HEK293 (cell line): Measurements from ENCODE around the gene CAPN1.
A peak's percentile ranks its signal among the peaks of the same experiment; 100 is the strongest.

ENCODE experiments used
- CTCF ChIA-PET: fragments of 350-600 bp; formaldehyde crosslinking; extraction: SDS; loops from one replicate; lab custom pipeline; 2021; ENCODE audit warnings: antibody characterized with exemption; lab: Yijun Ruan, JAX
- POLR2A ChIA-PET: fragments of 300-600 bp; formaldehyde crosslinking; extraction: SDS; loops from one replicate; lab custom pipeline; 2020; ENCODE audit warnings: antibody characterized with exemption, inconsistent platforms; lab: Yijun Ruan, JAX
- H3K27ac ChIP-seq: fragments of 200-500 bp; sonication (Bioruptor generic); 2 replicates; pipeline ENCODE4 v1.5.1; 2014; ENCODE audit warnings: low read depth, low read length, control low read depth, inconsistent platforms; ENCODE audit errors: extremely low read depth
- H3K36me3 ChIP-seq, 2 experiments: fragments of 200-500 bp in 1 of 2; sonication (Bioruptor generic) in 1 of 2; 1 replicate in 1 of 2; 2 replicates in 1 of 2; pipeline ENCODE4 v1.5.1; 2014 to 2017; ENCODE audit warnings: inconsistent platforms in 2 of 2, low read length in 2 of 2; ENCODE audit not compliant: control insufficient read depth in 2 of 2, insufficient read depth in 1 of 2
- H3K4me1 ChIP-seq: fragments of 200-500 bp; sonication (Bioruptor generic); 2 replicates; pipeline ENCODE4 v1.5.1; 2014; ENCODE audit warnings: mild to moderate bottlenecking, low read length, inconsistent platforms; ENCODE audit not compliant: control insufficient read depth, insufficient read depth
- H3K4me3 ChIP-seq: 2 replicates; pipeline ENCODE4 v1.5.1; 2011; ENCODE audit warnings: low read depth, mild to moderate bottlenecking, control low read depth, low read length, moderate library complexity
- H3K9me3 ChIP-seq: fragments of 200-500 bp; sonication (Bioruptor generic); 2 replicates; pipeline ENCODE4 v1.5.1; 2014; ENCODE audit warnings: low read depth, low read length, inconsistent platforms; ENCODE audit not compliant: control insufficient read depth, insufficient read depth
- ZNF211 ChIP-seq: fragments of 450-650 bp; formaldehyde crosslinking; IDR thresholded peaks from 2 replicates; pipeline ENCODE4 v1.5.1; 2016; ENCODE audit warnings: low read depth, missing biosample characterization, missing genetic modification characterization
- ZNF366 ChIP-seq: fragments of 450-650 bp; formaldehyde crosslinking; conservative IDR thresholded peaks from 2 replicates; pipeline ENCODE4 v1.5.1; 2016; ENCODE audit warnings: missing biosample characterization, missing genetic modification characterization
- ZNF560 ChIP-seq: fragments of 450-650 bp; formaldehyde crosslinking; IDR thresholded peaks from 2 replicates; pipeline ENCODE4 v1.5.1; 2017; ENCODE audit warnings: missing biosample characterization, missing genetic modification characterization, borderline replicate concordance
- TF ChIP-seq, protein P1 (sequence below): fragments of 450-650 bp; formaldehyde crosslinking; IDR thresholded peaks from 2 replicates; pipeline ENCODE4 v1.5.1; 2016; ENCODE audit warnings: missing biosample characterization, missing genetic modification characterization, borderline replicate concordance
- TF ChIP-seq, protein P2 (sequence below): fragments of 450-650 bp; formaldehyde crosslinking; IDR thresholded peaks from 2 replicates; pipeline ENCODE4 v1.5.1; 2016; ENCODE audit warnings: missing biosample characterization, missing genetic modification characterization

CAPN1 gene

DNA sequence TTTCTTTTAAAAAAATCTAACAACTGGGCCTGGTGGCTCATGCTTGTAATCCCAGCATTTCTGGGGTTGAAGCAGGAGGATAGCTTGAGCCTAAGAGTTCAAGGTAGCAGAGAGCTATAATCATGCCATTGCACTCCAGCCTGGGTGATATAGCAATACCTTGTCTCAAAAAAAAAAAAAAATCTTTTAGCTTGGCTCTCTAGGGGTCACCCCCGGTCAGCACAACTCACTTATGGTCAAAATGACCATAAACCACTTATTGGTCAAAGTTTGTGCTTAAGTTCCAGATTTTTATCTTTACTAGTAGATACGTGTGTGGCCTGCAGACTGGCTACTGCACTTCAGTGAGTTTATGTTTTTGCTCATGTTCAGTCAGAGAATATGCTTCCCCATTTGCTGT is 18.0 kb upstream of the CAPN1 start:
- TF ChIP-seq, protein P1, sequence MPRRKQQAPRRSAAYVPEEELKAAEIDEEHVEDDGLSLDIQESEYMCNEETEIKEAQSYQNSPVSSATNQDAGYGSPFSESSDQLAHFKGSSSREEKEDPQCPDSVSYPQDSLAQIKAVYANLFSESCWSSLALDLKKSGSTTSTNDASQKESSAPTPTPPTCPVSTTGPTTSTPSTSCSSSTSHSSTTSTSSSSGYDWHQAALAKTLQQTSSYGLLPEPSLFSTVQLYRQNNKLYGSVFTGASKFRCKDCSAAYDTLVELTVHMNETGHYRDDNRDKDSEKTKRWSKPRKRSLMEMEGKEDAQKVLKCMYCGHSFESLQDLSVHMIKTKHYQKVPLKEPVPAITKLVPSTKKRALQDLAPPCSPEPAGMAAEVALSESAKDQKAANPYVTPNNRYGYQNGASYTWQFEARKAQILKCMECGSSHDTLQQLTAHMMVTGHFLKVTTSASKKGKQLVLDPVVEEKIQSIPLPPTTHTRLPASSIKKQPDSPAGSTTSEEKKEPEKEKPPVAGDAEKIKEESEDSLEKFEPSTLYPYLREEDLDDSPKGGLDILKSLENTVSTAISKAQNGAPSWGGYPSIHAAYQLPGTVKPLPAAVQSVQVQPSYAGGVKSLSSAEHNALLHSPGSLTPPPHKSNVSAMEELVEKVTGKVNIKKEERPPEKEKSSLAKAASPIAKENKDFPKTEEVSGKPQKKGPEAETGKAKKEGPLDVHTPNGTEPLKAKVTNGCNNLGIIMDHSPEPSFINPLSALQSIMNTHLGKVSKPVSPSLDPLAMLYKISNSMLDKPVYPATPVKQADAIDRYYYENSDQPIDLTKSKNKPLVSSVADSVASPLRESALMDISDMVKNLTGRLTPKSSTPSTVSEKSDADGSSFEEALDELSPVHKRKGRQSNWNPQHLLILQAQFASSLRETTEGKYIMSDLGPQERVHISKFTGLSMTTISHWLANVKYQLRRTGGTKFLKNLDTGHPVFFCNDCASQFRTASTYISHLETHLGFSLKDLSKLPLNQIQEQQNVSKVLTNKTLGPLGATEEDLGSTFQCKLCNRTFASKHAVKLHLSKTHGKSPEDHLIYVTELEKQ (tag by site-specific recombination): no peak
- Histone ChIP-seq H3K4me3 (no peak overlapping the region), H3K4me1 (no peaks in the 10 kb centered on the region), H3K9me3 (no peaks in the 10 kb centered on the region), H3K36me3 (no peaks in the 10 kb centered on the region), H3K27ac (no peak overlapping the region)
- POLR2A ChIA-PET: interaction anchor here (1.3 kb wide), 1 partner anchor 29 kb away, joined by 3 read pairs; no protein-coding TSS in a partner anchor
- CTCF ChIA-PET: interaction anchor here (0.7 kb wide), 1 partner anchor 27 kb away, joined by 3 read pairs; no protein-coding TSS in a partner anchor

DNA sequence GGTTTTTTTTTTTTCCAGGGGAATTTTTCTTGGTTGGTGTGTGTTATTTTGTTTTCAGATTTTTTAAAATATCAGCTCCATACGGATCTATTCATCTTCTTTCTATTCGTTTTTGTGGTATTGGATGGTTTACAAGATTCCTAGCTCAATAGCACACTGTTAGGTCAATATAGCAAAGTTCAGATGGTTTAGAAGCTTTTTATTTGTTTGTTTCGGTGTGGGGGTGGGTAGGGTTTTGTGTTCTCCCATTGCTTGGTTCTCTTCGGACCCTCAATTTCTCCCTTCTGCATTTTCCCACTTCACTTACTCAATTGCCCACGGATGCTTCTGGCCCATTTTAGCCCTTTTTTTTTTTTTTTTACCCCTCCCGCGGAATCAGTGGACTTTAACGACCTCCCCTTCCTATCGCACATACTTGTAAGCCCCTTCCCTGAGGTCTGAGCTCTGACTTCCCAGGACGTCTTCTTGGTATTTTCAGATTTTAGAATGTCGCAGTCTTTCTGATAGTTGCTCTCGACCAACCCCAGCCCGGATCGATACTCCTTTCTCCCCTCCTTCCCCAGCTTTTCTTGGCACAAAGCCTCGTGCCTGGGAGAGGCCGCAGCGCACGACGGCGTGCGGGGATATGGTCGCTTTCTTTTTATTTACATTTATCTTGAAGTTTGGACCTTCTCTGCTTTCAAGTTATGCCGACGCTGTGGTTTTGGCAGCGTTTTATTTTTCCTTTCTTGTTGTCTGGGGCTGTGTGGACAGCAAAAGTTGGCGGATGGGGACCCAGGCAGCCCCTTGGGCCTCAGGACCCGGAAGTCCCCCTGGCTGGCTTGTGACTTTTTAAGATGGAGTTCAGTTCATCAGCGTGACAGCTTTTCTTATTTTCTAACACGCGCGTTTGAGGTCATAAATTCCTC is 16.1 kb upstream of the CAPN1 start:
- ChIA-PET CTCF (interaction anchor here (0.6 to 1.2 kb wide), 3 partner anchors 9 to 592 kb away, joined by 3 read pairs; no protein-coding TSS in a partner anchor), POLR2A (interaction anchor here (0.7 kb wide), 1 partner anchor 1539 kb away, joined by 6 read pairs; no protein-coding TSS in a partner anchor)
- H3K27ac ChIP-seq: no peak overlapping the region
- TF ChIP-seq, protein P2, sequence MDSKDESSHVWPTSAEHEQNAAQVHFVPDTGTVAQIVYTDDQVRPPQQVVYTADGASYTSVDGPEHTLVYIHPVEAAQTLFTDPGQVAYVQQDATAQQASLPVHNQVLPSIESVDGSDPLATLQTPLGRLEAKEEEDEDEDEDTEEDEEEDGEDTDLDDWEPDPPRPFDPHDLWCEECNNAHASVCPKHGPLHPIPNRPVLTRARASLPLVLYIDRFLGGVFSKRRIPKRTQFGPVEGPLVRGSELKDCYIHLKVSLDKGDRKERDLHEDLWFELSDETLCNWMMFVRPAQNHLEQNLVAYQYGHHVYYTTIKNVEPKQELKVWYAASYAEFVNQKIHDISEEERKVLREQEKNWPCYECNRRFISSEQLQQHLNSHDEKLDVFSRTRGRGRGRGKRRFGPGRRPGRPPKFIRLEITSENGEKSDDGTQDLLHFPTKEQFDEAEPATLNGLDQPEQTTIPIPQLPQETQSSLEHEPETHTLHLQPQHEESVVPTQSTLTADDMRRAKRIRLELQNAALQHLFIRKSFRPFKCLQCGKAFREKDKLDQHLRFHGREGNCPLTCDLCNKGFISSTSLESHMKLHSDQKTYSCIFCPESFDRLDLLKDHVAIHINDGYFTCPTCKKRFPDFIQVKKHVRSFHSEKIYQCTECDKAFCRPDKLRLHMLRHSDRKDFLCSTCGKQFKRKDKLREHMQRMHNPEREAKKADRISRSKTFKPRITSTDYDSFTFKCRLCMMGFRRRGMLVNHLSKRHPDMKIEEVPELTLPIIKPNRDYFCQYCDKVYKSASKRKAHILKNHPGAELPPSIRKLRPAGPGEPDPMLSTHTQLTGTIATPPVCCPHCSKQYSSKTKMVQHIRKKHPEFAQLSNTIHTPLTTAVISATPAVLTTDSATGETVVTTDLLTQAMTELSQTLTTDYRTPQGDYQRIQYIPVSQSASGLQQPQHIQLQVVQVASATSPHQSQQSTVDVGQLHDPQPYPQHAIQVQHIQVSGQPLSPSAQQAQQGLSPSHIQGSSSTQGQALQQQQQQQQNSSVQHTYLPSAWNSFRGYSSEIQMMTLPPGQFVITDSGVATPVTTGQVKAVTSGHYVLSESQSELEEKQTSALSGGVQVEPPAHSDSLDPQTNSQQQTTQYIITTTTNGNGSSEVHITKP: 0 out of 2 replicates have a peak, but pooled peaks have one; percentile 28
- no peak for TF ChIP-seq ZNF211 (tag by site-specific recombination)
- H3K36me3 ChIP-seq: no peaks in the 10 kb centered on the region
- H3K4me3 ChIP-seq: no peak overlapping the region
- no peaks in the 10 kb centered on the region for H3K9me3 ChIP-seq
- no peaks in the 10 kb centered on the region for H3K4me1 ChIP-seq

DNA sequence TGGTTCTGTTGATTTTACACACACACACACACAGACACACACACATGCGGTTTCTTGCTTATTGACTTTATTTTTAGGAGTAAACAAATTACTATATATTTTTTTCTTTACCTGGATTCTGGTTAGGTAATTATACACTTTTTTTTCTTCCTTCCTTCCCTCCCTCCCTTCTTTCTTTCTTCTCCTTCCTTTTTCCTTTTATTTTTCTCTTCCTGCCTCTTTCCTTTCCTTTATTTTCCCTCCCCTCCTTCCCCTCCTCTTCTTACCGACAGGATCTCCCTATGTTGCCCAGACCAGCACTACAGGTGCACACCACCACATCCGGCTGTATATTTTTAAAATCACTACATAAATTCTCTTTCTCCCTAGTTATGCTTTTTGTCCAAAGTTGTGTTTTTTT is 14.8 kb upstream of the CAPN1 start:
- TF ChIP-seq ZNF560: no peak
- TF ChIP-seq, protein P2: peak; percentile 34; the same call in 1 of the 2 replicates
- TF ChIP-seq ZNF366 (tag by site-specific recombination): 0 out of 2 replicates have a peak, but pooled peaks have one; percentile 19
- ChIA-PET CTCF (interaction anchor here (0.6 to 1.5 kb wide), 2 partner anchors 45 to 322 kb away, joined by 4 to 6 read pairs; partner anchors contain the start of genes CDC42BPG and MRPL49), POLR2A (interaction anchor here (0.7 kb wide), 1 partner anchor 105 kb away, joined by 5 read pairs; no protein-coding TSS in a partner anchor)
- Histone ChIP-seq H3K4me3 (no peak overlapping the region), H3K27ac (no peak overlapping the region), H3K4me1 (no peaks in the 10 kb centered on the region), H3K9me3 (no peaks in the 10 kb centered on the region), H3K36me3 (no peaks in the 10 kb centered on the region)
